Measurements from ENCODE around the gene LIN7A.
"Not testable (repeated sequence)": the region's sequence is repeated elsewhere in the genome, so short reads cannot be mapped to it uniquely, and the experiment has no call there.

LIN7A gene

DNA sequence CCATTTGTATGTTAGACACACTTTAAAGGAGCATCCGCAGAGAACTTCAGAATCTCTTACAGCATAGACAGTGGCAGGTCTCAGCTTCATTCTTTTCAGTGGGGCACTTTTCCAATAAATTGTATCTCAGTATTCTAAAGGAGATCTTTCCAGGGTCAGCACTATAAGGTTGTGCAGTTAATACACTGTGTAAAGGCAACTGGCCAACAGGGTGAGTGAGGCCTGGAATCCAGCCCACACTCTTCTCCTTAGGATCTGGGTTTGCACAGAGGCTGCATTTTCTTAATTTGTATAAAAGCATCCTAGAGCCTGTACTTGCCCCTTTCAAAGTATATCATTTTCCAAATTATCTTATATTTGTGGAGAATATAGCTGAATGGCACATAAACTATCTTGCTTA, 126.9 kb downstream of the LIN7A start:
- Histone ChIP-seq H3K36me3 (ENCODE audit: control insufficient read depth, insufficient read depth, low read length) (peaks cover 10% of the 10 kb centered on the region; the same call in 1 of the 2 replicates), H3K9me3 (ENCODE audit: control insufficient read depth, insufficient read depth, low read length) (no peaks in the 10 kb centered on the region), H3K4me3 (ENCODE audit: low read depth, low read length) (no peak overlapping the region), H3K9ac (ENCODE audit: low read depth, low read length) (no peak overlapping the region), H3K27ac (ENCODE audit: low read depth, low read length) (no peak overlapping the region), H3K27me3 (ENCODE audit: control insufficient read depth, insufficient read depth, low read length) (no peaks in the 10 kb centered on the region), H3K4me1 (ENCODE audit: control insufficient read depth, insufficient read depth, low read length) (no peaks in the 10 kb centered on the region)

DNA sequence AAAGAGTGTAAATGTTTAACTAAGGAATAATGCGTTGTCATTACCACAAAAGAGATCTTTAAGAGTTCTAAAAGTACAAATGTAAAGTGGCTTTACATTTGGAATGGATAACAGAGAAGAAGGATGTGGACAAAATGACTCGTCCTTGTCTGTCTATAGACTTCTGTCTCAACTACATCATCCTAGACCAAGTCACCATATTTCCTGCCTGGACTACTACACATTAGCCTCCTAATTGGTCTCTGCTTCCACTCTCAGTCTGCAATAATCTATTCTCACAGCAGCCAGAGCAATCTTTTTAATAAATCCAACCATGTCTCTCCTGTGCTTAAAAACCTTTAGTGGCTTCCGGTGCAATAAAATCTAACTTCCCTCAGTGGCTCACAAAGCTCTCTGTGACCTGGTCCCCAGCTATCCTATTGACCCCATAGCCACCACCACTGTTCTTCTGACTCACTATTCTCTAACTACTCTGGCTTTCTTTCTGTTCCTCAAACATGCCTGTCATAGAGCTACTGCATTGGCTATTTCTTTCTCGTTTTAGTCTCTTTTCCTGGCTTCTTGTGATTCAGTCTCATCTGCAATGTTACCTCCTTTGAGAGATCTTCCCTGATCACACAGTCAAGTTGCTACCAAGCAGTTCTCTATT, 130.0 kb downstream of the LIN7A start:
- H3K36me3 ChIP-seq (ENCODE audit: control insufficient read depth, insufficient read depth, low read length) = peaks cover 10% of the 10 kb centered on the region; the same call in 1 of the 2 replicates
- no peaks in the 10 kb centered on the region for H3K4me1 ChIP-seq (ENCODE audit: control insufficient read depth, insufficient read depth, low read length)
- H3K9ac ChIP-seq (ENCODE audit: low read depth, low read length) = no peak overlapping the region
- H3K9me3 ChIP-seq (ENCODE audit: control insufficient read depth, insufficient read depth, low read length) = no peaks in the 10 kb centered on the region
- no peak overlapping the region for H3K27ac ChIP-seq (ENCODE audit: low read depth, low read length)
- H3K4me3 ChIP-seq (ENCODE audit: low read depth, low read length) = no peak overlapping the region
- no peaks in the 10 kb centered on the region for H3K27me3 ChIP-seq (ENCODE audit: control insufficient read depth, insufficient read depth, low read length)

DNA sequence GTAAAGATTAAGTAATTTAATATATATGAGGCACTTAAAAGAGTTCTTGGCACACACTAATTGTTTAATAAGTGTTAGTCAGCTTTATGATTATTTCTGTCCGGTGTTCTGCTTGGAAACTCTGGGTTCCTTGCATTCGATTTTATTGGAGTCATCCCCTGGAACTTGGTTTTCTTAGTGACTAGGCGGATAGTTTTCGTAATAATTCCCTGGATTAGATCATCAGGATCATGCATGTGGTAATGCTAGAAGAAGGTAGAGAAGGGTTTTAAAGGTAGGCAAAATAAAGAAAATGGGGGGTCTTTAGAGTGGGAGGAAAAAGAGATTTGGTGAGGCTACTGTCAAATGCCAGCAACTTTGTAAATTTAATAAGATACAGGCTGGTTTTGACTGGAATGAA, 132.6 kb downstream of the LIN7A start:
- Histone ChIP-seq H3K27me3 (ENCODE audit: control insufficient read depth, insufficient read depth, low read length) (no peaks in the 10 kb centered on the region), H3K4me3 (ENCODE audit: low read depth, low read length) (no peak overlapping the region), H3K9ac (ENCODE audit: low read depth, low read length) (no peak overlapping the region), H3K27ac (ENCODE audit: low read depth, low read length) (no peak overlapping the region), H3K4me1 (ENCODE audit: control insufficient read depth, insufficient read depth, low read length) (no peaks in the 10 kb centered on the region), H3K36me3 (ENCODE audit: control insufficient read depth, insufficient read depth, low read length) (no peaks in the 10 kb centered on the region), H3K9me3 (ENCODE audit: control insufficient read depth, insufficient read depth, low read length) (no peaks in the 10 kb centered on the region)

DNA sequence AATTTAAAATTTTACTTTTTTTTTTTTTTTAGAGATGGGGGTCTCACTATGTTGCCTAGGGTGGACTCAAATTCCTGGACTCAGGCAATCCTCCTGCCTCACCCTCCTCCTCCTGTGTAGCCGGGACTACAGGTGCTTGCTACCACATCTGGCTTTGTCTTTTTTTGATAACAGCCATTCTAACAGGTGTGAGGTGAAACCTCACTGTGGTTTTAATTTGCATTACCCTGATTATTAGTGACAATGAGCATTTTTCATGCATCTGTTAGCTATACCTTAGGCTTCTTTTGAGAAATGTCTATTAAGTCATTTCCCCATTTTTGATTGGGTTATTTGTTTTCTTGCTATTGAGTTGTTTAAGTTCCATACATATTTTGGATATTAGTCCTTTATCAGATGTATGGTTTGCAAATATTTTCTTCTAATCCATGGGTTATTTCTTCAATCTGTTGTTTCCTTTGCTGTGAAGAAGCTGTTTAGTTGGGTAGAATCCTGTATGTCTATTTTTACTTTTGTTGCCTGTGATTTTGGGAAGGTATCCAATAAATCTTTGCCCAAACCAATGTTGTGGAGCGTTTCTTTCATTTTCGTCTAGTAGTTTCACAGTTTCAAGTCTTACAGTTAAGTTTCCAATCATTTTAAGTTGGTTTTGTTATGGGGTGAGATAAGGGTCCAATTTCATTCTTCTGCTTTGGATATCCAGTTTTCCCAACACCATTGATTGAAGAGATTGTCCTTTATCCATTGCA, 134.9 kb downstream of the LIN7A start:
- H3K9me3 ChIP-seq (ENCODE audit: control insufficient read depth, insufficient read depth, low read length) = no peaks in the 10 kb centered on the region
- no peak overlapping the region for H3K27ac ChIP-seq (ENCODE audit: low read depth, low read length)
- no peak overlapping the region for H3K9ac ChIP-seq (ENCODE audit: low read depth, low read length)
- peaks cover 6% of the 10 kb centered on the region; the same call in 1 of the 2 replicates for H3K4me1 ChIP-seq (ENCODE audit: control insufficient read depth, insufficient read depth, low read length)
- H3K36me3 ChIP-seq (ENCODE audit: control insufficient read depth, insufficient read depth, low read length) = no peaks in the 10 kb centered on the region
- H3K27me3 ChIP-seq (ENCODE audit: control insufficient read depth, insufficient read depth, low read length) = no peaks in the 10 kb centered on the region
- H3K4me3 ChIP-seq (ENCODE audit: low read depth, low read length) = no peak overlapping the region

DNA sequence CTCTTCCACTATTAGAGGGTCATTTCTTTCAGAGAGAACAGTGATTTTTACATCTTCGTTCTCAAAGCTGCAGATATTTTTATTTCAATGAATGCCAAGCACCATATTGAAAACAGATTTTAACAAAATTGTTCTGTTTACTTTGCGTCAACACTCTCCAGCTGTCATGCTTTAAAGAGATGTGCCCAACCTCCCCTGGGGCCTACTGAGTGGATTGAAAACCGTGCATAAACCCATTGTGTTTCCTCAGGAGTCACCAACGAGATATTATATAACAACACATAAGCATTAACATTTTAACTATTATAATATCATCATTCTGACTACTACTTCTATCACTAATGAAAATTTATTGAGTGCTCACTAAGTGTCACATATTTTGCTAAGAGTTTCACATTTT, 139.5 kb downstream of the LIN7A start:
- Histone ChIP-seq H3K36me3 (ENCODE audit: control insufficient read depth, insufficient read depth, low read length) (peaks cover 6% of the 10 kb centered on the region; the same call in 1 of the 2 replicates), H3K4me3 (ENCODE audit: low read depth, low read length) (no peak overlapping the region), H3K9ac (ENCODE audit: low read depth, low read length) (no peak overlapping the region), H3K4me1 (ENCODE audit: control insufficient read depth, insufficient read depth, low read length) (peaks cover 25% of the 10 kb centered on the region), H3K9me3 (ENCODE audit: control insufficient read depth, insufficient read depth, low read length) (no peaks in the 10 kb centered on the region), H3K27me3 (ENCODE audit: control insufficient read depth, insufficient read depth, low read length) (no peaks in the 10 kb centered on the region), H3K27ac (ENCODE audit: low read depth, low read length) (no peak overlapping the region)

DNA sequence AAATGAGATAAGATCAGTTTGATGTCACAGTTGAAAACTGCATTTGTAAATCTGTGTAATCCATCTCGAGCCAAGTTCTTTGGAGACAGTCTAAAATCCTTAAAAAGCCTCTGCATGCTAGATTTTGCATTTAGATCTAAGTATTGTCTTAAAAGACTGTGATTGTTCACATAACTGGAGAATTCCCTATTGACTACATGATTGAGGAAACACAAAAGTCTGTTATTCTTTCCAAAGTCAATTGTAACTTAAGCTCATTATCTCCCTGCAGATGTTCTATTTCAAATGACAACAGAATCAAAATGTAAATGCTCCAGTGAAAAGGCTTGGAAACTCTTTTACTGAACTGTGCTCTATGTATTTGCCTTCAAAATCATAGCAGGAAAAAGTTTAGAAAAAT, 143.2 kb downstream of the LIN7A start:
- H3K4me1 ChIP-seq (ENCODE audit: control insufficient read depth, insufficient read depth, low read length) = peaks cover 25% of the 10 kb centered on the region
- no peak overlapping the region for H3K4me3 ChIP-seq (ENCODE audit: low read depth, low read length)
- H3K9me3 ChIP-seq (ENCODE audit: control insufficient read depth, insufficient read depth, low read length) = no peaks in the 10 kb centered on the region
- peak overlapping the region; percentile 3 for H3K27ac ChIP-seq (ENCODE audit: low read depth, low read length)
- no peaks in the 10 kb centered on the region for H3K27me3 ChIP-seq (ENCODE audit: control insufficient read depth, insufficient read depth, low read length)
- H3K9ac ChIP-seq (ENCODE audit: low read depth, low read length) = no peak overlapping the region
- H3K36me3 ChIP-seq (ENCODE audit: control insufficient read depth, insufficient read depth, low read length) = peaks cover 6% of the 10 kb centered on the region; the same call in 1 of the 2 replicates

DNA sequence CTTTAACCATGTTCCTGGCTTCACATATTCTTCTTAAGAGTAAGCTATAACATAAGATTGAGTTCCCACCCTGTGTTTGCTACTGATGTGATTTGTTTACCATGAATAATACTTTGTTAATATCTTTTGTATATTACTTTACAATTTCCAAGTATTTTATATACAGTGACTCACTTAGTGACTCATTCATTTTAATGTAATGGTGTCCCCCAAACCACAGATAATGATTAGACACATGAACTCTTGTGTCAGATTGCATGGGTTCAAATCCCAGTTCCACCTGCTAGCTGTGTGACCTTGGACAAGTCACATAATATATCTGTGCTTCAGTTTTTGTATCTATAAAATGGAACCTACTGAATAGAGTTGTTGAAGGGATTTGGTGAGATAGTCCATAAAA, 144.9 kb downstream of the LIN7A start:
- Histone ChIP-seq H3K9ac (ENCODE audit: low read depth, low read length) (no peak overlapping the region), H3K9me3 (ENCODE audit: control insufficient read depth, insufficient read depth, low read length) (no peaks in the 10 kb centered on the region), H3K4me1 (ENCODE audit: control insufficient read depth, insufficient read depth, low read length) (peaks cover 22% of the 10 kb centered on the region), H3K36me3 (ENCODE audit: control insufficient read depth, insufficient read depth, low read length) (peaks cover 6% of the 10 kb centered on the region; the same call in 1 of the 2 replicates), H3K27ac (ENCODE audit: low read depth, low read length) (no peak overlapping the region), H3K4me3 (ENCODE audit: low read depth, low read length) (no peak overlapping the region), H3K27me3 (ENCODE audit: control insufficient read depth, insufficient read depth, low read length) (no peaks in the 10 kb centered on the region)

DNA sequence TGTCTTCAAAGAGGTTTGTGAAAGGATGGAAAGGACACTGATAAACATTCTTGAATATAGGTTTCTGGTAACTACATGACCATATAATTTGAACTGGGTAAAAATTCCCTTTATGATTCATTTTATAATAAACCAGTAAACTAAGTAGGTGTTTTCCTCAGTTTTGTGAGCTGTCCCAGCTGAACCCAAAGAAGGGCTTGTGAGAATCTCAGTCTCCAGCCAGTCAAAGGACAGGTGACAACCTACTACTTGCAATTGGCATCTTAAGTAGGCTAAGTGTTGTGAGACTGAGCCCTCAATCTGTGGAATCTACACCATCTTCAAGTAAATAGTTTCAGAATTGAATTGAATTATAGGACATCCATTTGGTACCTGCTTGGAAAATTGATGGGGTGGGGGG, 145.9 kb downstream of the LIN7A start:
- Histone ChIP-seq H3K27me3 (ENCODE audit: control insufficient read depth, insufficient read depth, low read length) (no peaks in the 10 kb centered on the region), H3K4me3 (ENCODE audit: low read depth, low read length) (no peak overlapping the region)

DNA sequence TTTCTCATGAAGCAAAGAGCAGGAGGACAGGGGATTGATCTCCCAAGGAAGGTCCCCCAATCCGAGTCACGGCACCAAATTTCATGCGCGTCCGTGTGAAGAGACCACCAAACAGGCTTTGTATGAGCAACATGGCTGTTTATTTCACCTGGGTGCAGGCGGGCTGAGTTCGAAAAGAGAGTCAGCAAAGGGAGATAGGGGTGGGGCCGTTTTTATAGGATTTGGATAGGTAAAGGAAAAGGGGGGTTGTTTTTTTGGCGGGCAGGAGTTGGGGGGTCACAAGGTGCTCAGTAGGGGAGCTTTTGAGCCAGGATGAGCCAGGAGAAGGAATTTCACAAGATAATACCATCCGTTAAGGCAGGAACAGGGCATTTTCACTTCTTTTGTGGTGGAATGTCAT, 149.3 kb downstream of the LIN7A start:
- not testable (repeated sequence) for H3K27ac ChIP-seq (ENCODE audit: low read depth, low read length); H3K9me3 ChIP-seq (ENCODE audit: control insufficient read depth, insufficient read depth, low read length); H3K4me1 ChIP-seq (ENCODE audit: control insufficient read depth, insufficient read depth, low read length); H3K4me3 ChIP-seq (ENCODE audit: low read depth, low read length); H3K9ac ChIP-seq (ENCODE audit: low read depth, low read length); H3K27me3 ChIP-seq (ENCODE audit: control insufficient read depth, insufficient read depth, low read length); H3K36me3 ChIP-seq (ENCODE audit: control insufficient read depth, insufficient read depth, low read length)

More for the DNA sequence above, 145.9 kb downstream of the LIN7A start:
- Histone ChIP-seq H3K27ac (ENCODE audit: low read depth, low read length) (no peak overlapping the region), H3K9me3 (ENCODE audit: control insufficient read depth, insufficient read depth, low read length) (no peaks in the 10 kb centered on the region), H3K36me3 (ENCODE audit: control insufficient read depth, insufficient read depth, low read length) (no peaks in the 10 kb centered on the region), H3K4me1 (ENCODE audit: control insufficient read depth, insufficient read depth, low read length) (peaks cover 22% of the 10 kb centered on the region), H3K9ac (ENCODE audit: low read depth, low read length) (no peak overlapping the region)

DNA sequence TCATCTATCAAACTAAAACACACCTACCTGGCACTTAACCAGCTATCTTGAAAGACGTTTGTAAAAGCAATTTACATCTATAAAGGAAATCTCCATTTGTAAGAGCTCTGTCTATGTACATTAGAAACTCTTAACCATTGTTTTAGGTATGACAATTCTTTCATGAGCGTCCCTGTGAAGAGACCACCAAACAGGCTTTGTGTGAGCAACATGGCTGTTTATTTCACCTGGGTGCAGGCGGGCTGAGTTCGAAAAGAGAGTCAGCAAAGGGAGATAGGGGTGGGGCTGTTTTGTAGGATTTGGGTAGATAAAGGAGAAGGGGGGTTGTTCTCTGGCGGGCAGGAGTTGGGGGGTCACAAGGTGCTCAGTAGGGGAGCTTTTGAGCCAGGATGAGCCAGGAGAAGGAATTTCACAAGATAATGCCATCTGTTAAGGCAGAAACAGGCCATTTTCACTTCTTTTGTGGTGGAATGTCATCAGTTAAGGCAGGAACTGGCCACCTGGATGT, 154.7 kb downstream of the LIN7A start:
- H3K4me3 ChIP-seq (ENCODE audit: low read depth, low read length); H3K27me3 ChIP-seq (ENCODE audit: control insufficient read depth, insufficient read depth, low read length); H3K36me3 ChIP-seq (ENCODE audit: control insufficient read depth, insufficient read depth, low read length); H3K9me3 ChIP-seq (ENCODE audit: control insufficient read depth, insufficient read depth, low read length); H3K9ac ChIP-seq (ENCODE audit: low read depth, low read length): not testable (repeated sequence)
- H3K4me1 ChIP-seq (ENCODE audit: control insufficient read depth, insufficient read depth, low read length) = peaks cover 42% of the 10 kb centered on the region
- peak overlapping the region; percentile 77 for H3K27ac ChIP-seq (ENCODE audit: low read depth, low read length)

DNA sequence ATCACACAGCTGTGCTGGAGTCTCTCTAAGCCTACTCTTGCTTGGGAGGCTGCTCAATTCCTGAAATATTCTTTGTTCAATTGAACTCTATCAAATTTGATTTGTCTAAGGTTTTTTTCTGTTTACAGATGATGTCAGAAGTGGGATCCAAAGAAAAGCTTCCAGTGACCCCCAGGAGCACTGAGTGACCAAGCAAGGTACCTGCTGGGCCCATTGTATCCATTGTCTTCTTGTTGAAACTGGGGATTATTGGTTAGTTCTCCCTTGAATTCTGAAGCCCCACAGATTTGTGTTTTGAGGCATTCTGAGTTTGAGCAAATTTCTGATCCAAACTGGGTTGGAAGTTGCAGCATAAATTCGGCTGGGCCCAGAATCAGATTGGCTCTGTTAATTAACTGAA, 156.4 kb downstream of the LIN7A start:
- no peaks in the 10 kb centered on the region for H3K27me3 ChIP-seq (ENCODE audit: control insufficient read depth, insufficient read depth, low read length)

More for the DNA sequence above, 156.4 kb downstream of the LIN7A start:
- H3K36me3 ChIP-seq (ENCODE audit: control insufficient read depth, insufficient read depth, low read length) = peaks cover 2% of the 10 kb centered on the region; the same call in 1 of the 2 replicates
- H3K4me1 ChIP-seq (ENCODE audit: control insufficient read depth, insufficient read depth, low read length) = peaks cover 42% of the 10 kb centered on the region
- peak overlapping the region; percentile 1; the same call in 1 of the 2 replicates for H3K9ac ChIP-seq (ENCODE audit: low read depth, low read length)
- H3K27ac ChIP-seq (ENCODE audit: low read depth, low read length) = peak overlapping the region; percentile 77
- H3K9me3 ChIP-seq (ENCODE audit: control insufficient read depth, insufficient read depth, low read length) = peaks cover 11% of the 10 kb centered on the region
- no peak overlapping the region for H3K4me3 ChIP-seq (ENCODE audit: low read depth, low read length)
